Measurements from ENCODE around the gene LRFN3. TPM values are rescaled to one million over a fixed set of nuclear protein-coding genes. Genes with fewer than 3 reads are reported as not detected.

Gene LRFN3
- total and polyA plus RNA-seq, 2 donors (not counting 1 experiment from before 2014, with no cell fraction given), result 0.79 to 1.6 TPM

- no peaks in the 10 kb centered on the region for H3K9me3 Mint-ChIP-seq (ENCODE audit: insufficient read depth)
- ChIA-PET POLR2A (no interaction called here), CTCF (no interaction called here)
- intact Hi-C loops (cut with micrococcal nuclease), result no loop called here
- no peaks in the 10 kb centered on the region for H3K79me2 ChIP-seq (ENCODE audit: control insufficient read depth, insufficient read depth, low read length)
- H4K20me1 ChIP-seq (ENCODE audit: control insufficient read depth, insufficient read depth, low read length, poor library complexity, severe bottlenecking), result no peaks in the 10 kb centered on the region
- H3K4me1 ChIP-seq (ENCODE audit: control insufficient read depth in 2 of 2, insufficient read depth in 2 of 2, low read length in 2 of 2), result peaks cover 13 to 20% of the 10 kb centered on the region in 2 donors
- H3K27me3 Mint-ChIP-seq, result peaks cover 17% of the 10 kb centered on the region
- H3K27me3 ChIP-seq (replicated peaks in 1 of 4; ENCODE audit: control extremely low read depth in 1 of 4, control insufficient read depth in 3 of 4, insufficient read depth in 4 of 4, low read length in 3 of 4), result peaks cover 0 to 28% (median 12%) of the 10 kb centered on the region in 4 experiments
- no peak overlapping the region for H3K4me2 ChIP-seq (replicated peaks; ENCODE audit: low read depth, low read length, poor library complexity, severe bottlenecking)
- no peaks in the 10 kb centered on the region for H3K36me3 ChIP-seq (replicated peaks in 1 of 2; ENCODE audit: control extremely low read depth in 1 of 2, control insufficient read depth in 1 of 2, extremely low read depth in 1 of 2, insufficient read depth in 2 of 2, low read length in 1 of 2)
- no peak for ATAC-seq (ENCODE audit: low read depth)
- H3K9ac ChIP-seq (ENCODE audit: low read length), result no peak overlapping the region
- peaks cover 0 to 7% (median 0%) of the 10 kb centered on the region in 3 donors for H3K9me3 ChIP-seq (ENCODE audit: control extremely low read depth in 1 of 3, control insufficient read depth in 2 of 3, insufficient read depth in 1 of 3, low read length in 2 of 3)
- no peak overlapping the region for H2AFZ ChIP-seq (ENCODE audit: insufficient read depth, low read depth, low read length, poor library complexity, severe bottlenecking)
- peaks cover 6% of the 10 kb centered on the region for H3K4me1 Mint-ChIP-seq
- TF ChIP-seq CTCF (IDR thresholded peaks at IDR 0.05) (no peak), EZH2 (IDR thresholded peaks at IDR 0.05; ENCODE audit: borderline replicate concordance, insufficient read depth, low read depth, low read length, poor library complexity, severe bottlenecking) (no peak)
- peak overlapping the region; percentile 29 for H3K4me3 Mint-ChIP-seq
- no peak overlapping the region for H3K27ac ChIP-seq (ENCODE audit: low read length in 2 of 2)
- WGBS (ENCODE audit: insufficient coverage), result 88% methylated on average over 5 of the region's 7 CpGs
- no peak overlapping the region for H3K4me3 ChIP-seq (ENCODE audit: control extremely low read depth in 1 of 5, extremely low read depth in 1 of 5, insufficient read depth in 1 of 5, low read depth in 2 of 5, low read length in 4 of 5)
- H3K27ac Mint-ChIP-seq, result no peak overlapping the region
- DNase-seq, result no peak
Observed at GRCh38 chr19:35960432-35960972, 24.3 kb downstream of the LRFN3 start.

GRCh38 chr19:35963514-35963913, 27.3 kb downstream of the LRFN3 start:
- no peaks in the 10 kb centered on the region for H3K9me3 Mint-ChIP-seq (ENCODE audit: insufficient read depth)
- H4K20me1 ChIP-seq (ENCODE audit: control insufficient read depth, insufficient read depth, low read length, poor library complexity, severe bottlenecking), result no peaks in the 10 kb centered on the region
- peaks cover 0 to 25% (median 12%) of the 10 kb centered on the region in 4 experiments for H3K27me3 ChIP-seq (replicated peaks in 1 of 4; ENCODE audit: control extremely low read depth in 1 of 4, control insufficient read depth in 3 of 4, insufficient read depth in 4 of 4, low read length in 3 of 4)
- TF ChIP-seq EZH2 (IDR thresholded peaks at IDR 0.05; ENCODE audit: borderline replicate concordance, insufficient read depth, low read depth, low read length, poor library complexity, severe bottlenecking), result no peak
- TF ChIP-seq CTCF (IDR thresholded peaks at IDR 0.05), result no peak
- DNase-seq (no peak), ATAC-seq (ENCODE audit: low read depth) (no peak)
- no peak overlapping the region for H3K4me3 ChIP-seq (ENCODE audit: control extremely low read depth in 1 of 5, extremely low read depth in 1 of 5, insufficient read depth in 1 of 5, low read depth in 2 of 5, low read length in 4 of 5)
- H3K27ac Mint-ChIP-seq, result no peak overlapping the region
- no peak overlapping the region for H2AFZ ChIP-seq (ENCODE audit: insufficient read depth, low read depth, low read length, poor library complexity, severe bottlenecking)
- intact Hi-C loops (cut with micrococcal nuclease), result no loop called here
- no peak overlapping the region for H3K27ac ChIP-seq (ENCODE audit: low read length in 2 of 2)
- 17% methylated on average over 6 of the region's 9 CpGs for WGBS (ENCODE audit: insufficient coverage)
- H3K36me3 ChIP-seq (replicated peaks in 1 of 2; ENCODE audit: control extremely low read depth in 1 of 2, control insufficient read depth in 1 of 2, extremely low read depth in 1 of 2, insufficient read depth in 2 of 2, low read length in 1 of 2), result no peaks in the 10 kb centered on the region
- no peak overlapping the region for H3K9ac ChIP-seq (ENCODE audit: low read length)
- peaks cover 22% of the 10 kb centered on the region for H3K27me3 Mint-ChIP-seq
- H3K4me2 ChIP-seq (replicated peaks; ENCODE audit: low read depth, low read length, poor library complexity, severe bottlenecking), result no peak overlapping the region
- H3K4me3 Mint-ChIP-seq, result no peak overlapping the region
- ChIA-PET CTCF (no interaction called here), POLR2A (no interaction called here)
- no peaks in the 10 kb centered on the region for H3K79me2 ChIP-seq (ENCODE audit: control insufficient read depth, insufficient read depth, low read length)
- peaks cover 5% of the 10 kb centered on the region for H3K4me1 Mint-ChIP-seq
- H3K4me1 ChIP-seq (ENCODE audit: control insufficient read depth in 2 of 2, insufficient read depth in 2 of 2, low read length in 2 of 2), result peaks cover 13 to 19% of the 10 kb centered on the region in 2 donors
- H3K9me3 ChIP-seq (ENCODE audit: control extremely low read depth in 1 of 3, control insufficient read depth in 2 of 3, insufficient read depth in 1 of 3, low read length in 2 of 3), result peaks cover 0 to 7% (median 0%) of the 10 kb centered on the region in 3 donors
